Measurements from ENCODE around the gene NHSL1.

The NHSL1 gene

DNA sequence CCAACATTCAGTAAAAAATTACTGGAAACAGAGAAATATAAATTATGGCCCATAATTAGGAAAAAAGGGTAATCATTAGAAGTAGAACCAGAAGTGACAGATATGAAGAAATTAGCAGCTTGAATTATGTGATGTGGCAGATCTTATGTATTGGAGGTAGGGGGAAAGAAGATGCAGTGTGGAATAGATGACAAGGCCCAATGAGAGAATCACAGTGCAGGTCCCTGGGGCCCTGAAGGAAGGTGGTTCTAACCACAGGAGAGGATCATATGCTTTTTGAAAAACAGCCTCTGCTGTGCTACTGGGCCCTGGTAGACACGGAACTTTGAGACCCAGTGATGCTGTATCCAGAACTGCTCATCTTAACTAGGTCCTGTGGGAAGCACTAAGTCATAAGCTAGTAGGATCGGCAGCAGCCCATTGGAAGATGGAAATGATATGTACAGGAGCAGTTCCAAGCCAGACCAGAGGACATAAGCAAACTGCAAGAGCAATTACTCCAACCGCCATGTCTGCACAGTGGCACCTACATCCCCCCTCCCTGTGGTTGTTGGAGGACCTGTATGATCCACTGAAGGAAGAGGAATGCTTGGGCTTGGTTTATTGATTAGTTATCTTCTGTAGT lies 81.1 kb downstream of the NHSL1 start:
- Histone ChIP-seq H3K4me3 (ENCODE audit: control insufficient read depth in 1 of 7, extremely low read depth in 1 of 7, insufficient read depth in 4 of 7, low read depth in 2 of 7, low read length in 6 of 7) (no peak overlapping the region), H3K4me1 (ENCODE audit: control extremely low read depth in 1 of 4, control insufficient read depth in 4 of 4, insufficient read depth in 4 of 4, low read length in 3 of 4) (peaks cover 2 to 8% (median 3%) of the 10 kb centered on the region in 4 experiments), H3K27me3 (replicated peaks in 2 of 5; ENCODE audit: control insufficient read depth in 4 of 5, insufficient read depth in 5 of 5, low read length in 4 of 5) (no peaks in the 10 kb centered on the region), H3K9me3 (ENCODE audit: control extremely low read depth in 1 of 5, control insufficient read depth in 4 of 5, insufficient read depth in 2 of 5, low read depth in 1 of 5, low read length in 4 of 5) (peaks cover 0 to 11% (median 2%) of the 10 kb centered on the region in 5 experiments), H3K27ac (ENCODE audit: insufficient read depth in 1 of 2, low read depth in 1 of 2, low read length in 2 of 2, poor library complexity in 1 of 2, severe bottlenecking in 2 of 2) (no peak overlapping the region), H3K36me3 (ENCODE audit: control insufficient read depth in 4 of 4, insufficient read depth in 4 of 4, low read length in 3 of 4) (peaks cover 12 to 50% (median 30%) of the 10 kb centered on the region in 4 experiments)
- ChIA-PET CTCF (interaction anchor here (5.3 kb wide), 1 partner anchor 14 kb away, joined by 26 read pairs; the partner anchor contains the start of gene HEBP2), POLR2A (no interaction called here)
- WGBS (ENCODE audit: insufficient coverage) = 100% methylated on average over 2 of the region's 3 CpGs
- no peak for DNase-seq

DNA sequence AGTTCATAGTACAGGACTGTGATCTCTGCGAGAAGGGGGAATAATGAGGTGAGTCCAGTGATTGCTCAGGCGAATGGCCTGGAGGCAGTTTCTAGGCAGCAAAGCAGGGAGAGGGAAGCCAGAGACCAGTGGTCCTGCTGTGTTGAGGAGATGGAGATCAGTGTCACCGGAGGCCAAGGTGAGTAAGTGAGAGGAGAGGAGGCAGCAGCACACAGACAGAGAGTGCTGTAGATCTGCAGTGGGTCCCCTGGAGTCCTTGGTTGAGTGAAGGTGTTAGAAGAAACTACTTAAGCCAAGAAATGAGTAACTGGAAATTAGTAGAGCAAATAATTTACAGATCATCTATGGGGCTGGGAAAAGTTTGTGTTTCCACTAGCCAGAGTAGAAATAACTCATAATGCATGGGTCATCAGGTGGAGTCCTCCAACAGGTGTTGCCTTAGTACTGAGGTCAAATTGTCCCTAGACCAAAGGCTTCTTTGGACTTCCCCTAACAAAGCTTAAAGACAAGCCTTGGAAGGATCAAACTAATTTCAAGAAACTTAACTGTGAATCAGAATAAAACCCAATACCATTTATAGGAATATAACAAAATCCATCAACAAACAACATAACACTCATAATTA lies 81.7 kb downstream of the NHSL1 start:
- H3K4me3 ChIP-seq (ENCODE audit: control insufficient read depth in 1 of 7, extremely low read depth in 1 of 7, insufficient read depth in 4 of 7, low read depth in 2 of 7, low read length in 6 of 7) = no peak overlapping the region
- H3K9me3 ChIP-seq (ENCODE audit: control extremely low read depth in 1 of 5, control insufficient read depth in 4 of 5, insufficient read depth in 2 of 5, low read depth in 1 of 5, low read length in 4 of 5) = peaks cover 0 to 11% (median 2%) of the 10 kb centered on the region in 5 experiments
- peaks cover 0 to 2% (median under 1%) of the 10 kb centered on the region in 4 experiments for H3K4me1 ChIP-seq (ENCODE audit: control extremely low read depth in 1 of 4, control insufficient read depth in 4 of 4, insufficient read depth in 4 of 4, low read length in 3 of 4)
- H3K27me3 ChIP-seq (replicated peaks in 2 of 5; ENCODE audit: control insufficient read depth in 4 of 5, insufficient read depth in 5 of 5, low read length in 4 of 5) = no peaks in the 10 kb centered on the region
- ChIA-PET POLR2A (no interaction called here), CTCF (interaction anchor here (5.3 kb wide), 1 partner anchor 13 kb away, joined by 26 read pairs; the partner anchor contains the start of gene HEBP2)
- DNase-seq = no peak
- WGBS (ENCODE audit: insufficient coverage) = 97% methylated on average over 3 of the region's 3 CpGs
- peaks cover 12 to 56% (median 35%) of the 10 kb centered on the region in 4 experiments for H3K36me3 ChIP-seq (ENCODE audit: control insufficient read depth in 4 of 4, insufficient read depth in 4 of 4, low read length in 3 of 4)
- no peak overlapping the region for H3K27ac ChIP-seq (ENCODE audit: insufficient read depth in 1 of 2, low read depth in 1 of 2, low read length in 2 of 2, poor library complexity in 1 of 2, severe bottlenecking in 2 of 2)

GRCh38 chr6:138416206-138416605 lies 83.1 kb downstream of the NHSL1 start:
- Histone ChIP-seq H3K36me3 (ENCODE audit: control insufficient read depth in 4 of 4, insufficient read depth in 4 of 4, low read length in 3 of 4) (peaks cover 17 to 70% (median 45%) of the 10 kb centered on the region in 4 experiments), H3K27ac (ENCODE audit: insufficient read depth in 1 of 2, low read depth in 1 of 2, low read length in 2 of 2, poor library complexity in 1 of 2, severe bottlenecking in 2 of 2) (no peak overlapping the region), H3K9me3 (ENCODE audit: control extremely low read depth in 1 of 5, control insufficient read depth in 4 of 5, insufficient read depth in 2 of 5, low read depth in 1 of 5, low read length in 4 of 5) (peaks cover 0 to 11% (median 2%) of the 10 kb centered on the region in 5 experiments), H3K4me3 (ENCODE audit: control insufficient read depth in 1 of 7, extremely low read depth in 1 of 7, insufficient read depth in 4 of 7, low read depth in 2 of 7, low read length in 6 of 7) (no peak overlapping the region), H3K4me1 (ENCODE audit: control extremely low read depth in 1 of 4, control insufficient read depth in 4 of 4, insufficient read depth in 4 of 4, low read length in 3 of 4) (peaks cover 0 to 6% (median 2%) of the 10 kb centered on the region in 4 experiments), H3K27me3 (replicated peaks in 2 of 5; ENCODE audit: control insufficient read depth in 4 of 5, insufficient read depth in 5 of 5, low read length in 4 of 5) (no peaks in the 10 kb centered on the region)
- ChIA-PET POLR2A (no interaction called here), CTCF (interaction anchor here (1.3 to 5.3 kb wide), 2 partner anchors 12 kb away, joined by 6 to 26 read pairs; partner anchors contain the start of gene HEBP2)
- no peak for DNase-seq
- WGBS (ENCODE audit: insufficient coverage) = 97% methylated on average over 4 of the region's 4 CpGs

DNA sequence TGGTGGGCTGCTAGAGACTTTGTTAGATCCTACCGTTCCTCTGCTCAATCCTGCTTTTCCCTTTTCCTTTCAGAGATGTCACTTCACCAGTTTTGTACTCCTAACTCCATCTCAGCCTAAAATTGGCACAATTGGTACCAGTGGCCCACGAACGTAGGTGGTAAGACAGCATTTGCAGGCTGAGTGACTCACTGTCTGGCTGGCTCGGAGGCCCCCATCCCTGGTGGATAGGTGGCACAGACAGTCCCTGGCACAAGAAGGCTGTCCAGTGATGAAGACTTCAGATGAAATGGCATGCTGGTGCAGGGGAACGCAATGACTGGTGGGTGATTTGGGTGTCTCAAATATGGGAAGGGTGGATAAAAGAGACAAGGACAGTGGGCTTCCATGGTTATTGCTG lies 84.2 kb downstream of the NHSL1 start:
- DNase-seq = no peak
- H3K27me3 ChIP-seq (replicated peaks in 2 of 5; ENCODE audit: control insufficient read depth in 4 of 5, insufficient read depth in 5 of 5, low read length in 4 of 5) = no peaks in the 10 kb centered on the region
- no peak overlapping the region for H3K4me3 ChIP-seq (ENCODE audit: control insufficient read depth in 1 of 7, extremely low read depth in 1 of 7, insufficient read depth in 4 of 7, low read depth in 2 of 7, low read length in 6 of 7)
- H3K27ac ChIP-seq (ENCODE audit: insufficient read depth in 1 of 2, low read depth in 1 of 2, low read length in 2 of 2, poor library complexity in 1 of 2, severe bottlenecking in 2 of 2) = no peak overlapping the region
- ChIA-PET POLR2A (interaction anchor here (0.6 kb wide), 1 partner anchor 135 kb away, joined by 6 read pairs; no protein-coding TSS in a partner anchor), CTCF (interaction anchor here (0.6 to 5.3 kb wide), 3 partner anchors 10 to 26 kb away, joined by 5 to 26 read pairs (median 5); partner anchors contain the start of gene HEBP2)
- H3K36me3 ChIP-seq (ENCODE audit: control insufficient read depth in 4 of 4, insufficient read depth in 4 of 4, low read length in 3 of 4) = peaks cover 17 to 80% (median 48%) of the 10 kb centered on the region in 4 experiments
- WGBS (ENCODE audit: insufficient coverage) = 95% methylated on average over 5 of the region's 5 CpGs
- H3K9me3 ChIP-seq (ENCODE audit: control extremely low read depth in 1 of 5, control insufficient read depth in 4 of 5, insufficient read depth in 2 of 5, low read depth in 1 of 5, low read length in 4 of 5) = peaks cover 0 to 11% (median 2%) of the 10 kb centered on the region in 5 experiments
- H3K4me1 ChIP-seq (ENCODE audit: control extremely low read depth in 1 of 4, control insufficient read depth in 4 of 4, insufficient read depth in 4 of 4, low read length in 3 of 4) = peaks cover 0 to 10% (median 4%) of the 10 kb centered on the region in 4 experiments

DNA sequence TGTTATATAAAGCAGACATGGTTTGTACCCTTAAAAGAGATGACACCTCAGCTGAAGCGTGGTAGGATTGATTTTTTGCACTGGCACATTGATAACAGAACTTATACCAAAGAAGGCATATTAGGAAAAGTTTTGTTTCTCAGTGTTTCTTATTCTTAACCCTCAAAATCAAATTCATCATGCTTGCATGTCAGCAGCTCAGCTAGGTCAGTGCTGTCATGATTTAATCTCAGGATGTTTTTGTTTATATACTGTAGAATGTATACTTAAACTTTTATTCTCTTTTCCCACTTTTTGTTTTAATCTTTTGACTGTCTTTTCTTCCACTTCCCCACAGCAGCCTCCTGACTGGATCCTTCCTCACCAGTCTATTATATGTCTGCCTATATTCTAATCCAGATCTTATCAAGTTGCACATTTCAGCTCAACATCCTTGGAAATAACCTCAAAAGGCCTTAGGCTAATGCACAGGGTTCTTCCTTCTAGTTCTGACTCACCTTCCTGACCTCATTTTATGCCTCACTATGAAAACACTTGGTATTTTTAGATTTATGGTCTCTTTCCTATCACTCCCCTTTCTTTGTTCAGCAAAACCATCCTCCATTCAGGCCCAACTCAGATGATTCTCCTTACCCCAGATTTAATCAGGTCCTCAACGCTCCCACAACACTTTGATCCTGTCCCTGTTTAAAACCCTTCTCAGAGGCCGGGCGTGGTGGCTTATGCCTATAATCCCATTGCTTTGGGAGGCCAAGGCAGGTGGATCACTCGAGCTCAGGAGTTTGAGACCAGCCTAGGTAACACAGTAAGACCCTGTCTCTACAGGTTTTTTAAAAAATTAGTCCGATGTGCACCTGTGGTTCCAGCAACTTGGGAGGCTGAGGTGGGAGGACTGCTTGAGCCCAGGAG lies 88.1 kb downstream of the NHSL1 start:
- peak; percentile 19 to 83 (median 81) for DNase-seq
- H3K36me3 ChIP-seq (ENCODE audit: control insufficient read depth in 4 of 4, insufficient read depth in 4 of 4, low read length in 3 of 4) = peaks cover 20 to 86% (median 58%) of the 10 kb centered on the region in 4 experiments
- WGBS (ENCODE audit: insufficient coverage) = 86% methylated on average over 5 of the region's 6 CpGs
- H3K27me3 ChIP-seq (replicated peaks in 2 of 5; ENCODE audit: control insufficient read depth in 4 of 5, insufficient read depth in 5 of 5, low read length in 4 of 5) = no peaks in the 10 kb centered on the region
- no peaks in the 10 kb centered on the region for H3K9me3 ChIP-seq (ENCODE audit: control extremely low read depth in 1 of 5, control insufficient read depth in 4 of 5, insufficient read depth in 2 of 5, low read depth in 1 of 5, low read length in 4 of 5)
- H3K4me3 ChIP-seq (ENCODE audit: control insufficient read depth in 1 of 7, extremely low read depth in 1 of 7, insufficient read depth in 4 of 7, low read depth in 2 of 7, low read length in 6 of 7) = no peak overlapping the region
- ChIA-PET CTCF (interaction anchor here (0.7 to 2.3 kb wide), 2 partner anchors 14 to 18 kb away, joined by 3 to 7 read pairs; no protein-coding TSS in a partner anchor), POLR2A (no interaction called here)
- peaks cover 0 to 12% (median 4%) of the 10 kb centered on the region in 4 experiments for H3K4me1 ChIP-seq (ENCODE audit: control extremely low read depth in 1 of 4, control insufficient read depth in 4 of 4, insufficient read depth in 4 of 4, low read length in 3 of 4)
- peak overlapping the region in 1 of 2 experiments; percentile 32 for H3K27ac ChIP-seq (ENCODE audit: insufficient read depth in 1 of 2, low read depth in 1 of 2, low read length in 2 of 2, poor library complexity in 1 of 2, severe bottlenecking in 2 of 2)

- H3K4me1 ChIP-seq (ENCODE audit: control extremely low read depth in 1 of 4, control insufficient read depth in 4 of 4, insufficient read depth in 4 of 4, low read length in 3 of 4) = peaks cover under 1 to 22% (median 11%) of the 10 kb centered on the region in 4 experiments
- ChIA-PET POLR2A (no interaction called here), CTCF (interaction anchor here (0.7 to 1.0 kb wide), 3 partner anchors 15 to 295 kb away, joined by 3 read pairs; no protein-coding TSS in a partner anchor)
- peaks cover 20 to 85% (median 58%) of the 10 kb centered on the region in 4 experiments for H3K36me3 ChIP-seq (ENCODE audit: control insufficient read depth in 4 of 4, insufficient read depth in 4 of 4, low read length in 3 of 4)
- H3K27me3 ChIP-seq (replicated peaks in 2 of 5; ENCODE audit: control insufficient read depth in 4 of 5, insufficient read depth in 5 of 5, low read length in 4 of 5) = no peaks in the 10 kb centered on the region
- 100% methylated on average over 2 of the region's 8 CpGs for WGBS (ENCODE audit: insufficient coverage)
- H3K9me3 ChIP-seq (ENCODE audit: control extremely low read depth in 1 of 5, control insufficient read depth in 4 of 5, insufficient read depth in 2 of 5, low read depth in 1 of 5, low read length in 4 of 5) = no peaks in the 10 kb centered on the region
- DNase-seq = no peak
- no peak overlapping the region for H3K4me3 ChIP-seq (ENCODE audit: control insufficient read depth in 1 of 7, extremely low read depth in 1 of 7, insufficient read depth in 4 of 7, low read depth in 2 of 7, low read length in 6 of 7)
- peak overlapping the region in 1 of 2 experiments; percentile 4 for H3K27ac ChIP-seq (ENCODE audit: insufficient read depth in 1 of 2, low read depth in 1 of 2, low read length in 2 of 2, poor library complexity in 1 of 2, severe bottlenecking in 2 of 2)
These were observed 89.1 kb downstream of the NHSL1 start for GRCh38 chr6:138410048-138410735.

Data from common myeloid progenitor, CD34-positive (primary cell).